Cortex of kidney (tissue), 1 donor: ENCODE measurements around the gene TMEM132D.
"Not testable (repeated sequence)": the region's sequence is repeated elsewhere in the genome, so short reads cannot be mapped to it uniquely, and the experiment has no call there.

ENCODE experiments used
- DNase-seq: peaks from one replicate; lab custom pipeline; 2025; lab: John Stamatoyannopoulos, UW

TMEM132D gene

DNA sequence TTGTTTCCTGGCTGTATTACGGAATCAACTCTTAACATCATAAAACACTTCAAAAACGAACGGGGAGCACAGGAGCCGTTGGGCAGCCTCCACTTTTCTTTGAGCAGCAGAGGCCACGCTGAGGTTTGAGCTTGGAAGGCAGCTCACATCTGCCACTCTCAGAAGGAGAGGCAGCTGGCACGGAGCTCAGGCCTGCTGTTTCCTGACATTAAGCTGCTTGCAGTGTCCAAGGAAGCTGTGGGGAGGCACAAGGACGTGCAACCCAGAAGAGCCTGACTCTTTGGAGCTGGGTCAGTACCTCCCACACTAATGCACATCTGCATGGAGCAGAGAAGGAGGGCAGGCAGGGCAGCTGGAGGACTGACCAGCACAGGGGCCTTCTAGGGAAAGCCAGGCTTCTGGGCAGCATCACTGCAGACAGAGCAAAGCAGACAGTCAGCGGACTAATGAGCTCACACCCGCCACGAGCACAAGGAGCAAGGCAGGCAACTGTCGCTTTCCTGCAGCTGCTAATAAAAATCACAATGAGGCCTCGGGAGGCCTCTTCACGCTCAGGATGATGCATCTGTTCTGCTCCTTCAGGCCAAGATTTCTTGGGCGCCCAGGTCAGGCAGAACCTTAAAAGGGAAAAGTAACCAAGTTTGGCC, 839.5 kb downstream of the TMEM132D start:
- no peak for DNase-seq

DNA sequence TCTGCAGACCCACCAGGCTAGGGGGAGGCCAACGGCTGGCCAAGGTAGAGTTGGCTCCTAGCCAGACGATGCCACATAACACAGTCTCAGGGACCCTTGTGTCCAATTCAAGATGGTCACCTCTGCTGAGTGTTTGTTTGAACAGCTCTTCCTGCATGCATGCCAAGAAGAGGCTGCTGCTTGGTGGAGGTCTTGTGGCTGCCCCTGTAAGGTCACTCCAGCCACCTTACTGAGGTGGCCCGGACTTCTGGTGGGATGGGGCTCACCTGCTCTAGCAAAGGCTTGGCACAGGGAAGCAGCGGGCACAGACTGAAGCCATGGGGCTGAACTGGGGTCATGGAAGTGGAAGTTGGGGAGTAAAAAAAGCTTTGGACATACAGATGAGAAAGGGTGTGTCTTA, 840.2 kb downstream of the TMEM132D start:
- no peak for DNase-seq

DNA sequence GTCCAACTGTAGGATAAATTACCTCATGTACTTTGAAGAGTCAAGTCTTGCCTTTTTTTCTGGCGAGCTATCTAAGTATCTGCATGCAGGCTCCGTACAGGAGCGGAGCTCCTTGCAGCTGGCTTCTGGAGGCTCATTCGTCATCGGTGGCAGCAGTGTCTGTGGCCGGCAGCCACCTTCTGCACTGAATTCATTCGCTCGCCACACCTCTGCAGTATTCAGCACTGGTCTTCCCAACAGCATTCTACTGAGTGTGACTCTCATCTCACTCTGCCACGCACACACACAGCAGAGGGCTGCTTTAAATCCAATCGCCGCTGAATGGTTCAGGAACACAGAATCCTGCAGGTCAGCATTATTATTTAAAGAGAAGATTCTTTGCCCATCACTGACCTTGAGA, 850.6 kb downstream of the TMEM132D start:
- DNase-seq, result no peak

DNA sequence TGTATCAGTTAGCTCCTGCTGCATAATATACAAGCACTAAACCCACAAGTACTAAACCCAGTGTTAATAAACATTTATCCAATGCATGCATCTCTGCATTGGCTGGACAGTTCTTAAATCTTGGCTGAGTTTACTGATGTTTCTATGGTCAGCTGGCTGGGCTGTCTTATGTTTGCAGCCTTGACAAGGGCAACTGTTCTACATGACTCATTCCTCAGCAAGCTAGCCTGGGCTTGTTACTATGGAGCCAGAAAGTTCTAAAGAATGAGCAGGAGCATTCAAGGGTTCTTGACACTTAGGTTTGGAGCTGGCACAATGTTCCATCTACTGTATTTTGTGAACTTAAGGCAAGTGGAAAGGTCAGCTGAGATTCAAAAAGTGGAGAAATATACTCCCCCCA, 851.5 kb downstream of the TMEM132D start:
- DNase-seq, result no peak

DNA sequence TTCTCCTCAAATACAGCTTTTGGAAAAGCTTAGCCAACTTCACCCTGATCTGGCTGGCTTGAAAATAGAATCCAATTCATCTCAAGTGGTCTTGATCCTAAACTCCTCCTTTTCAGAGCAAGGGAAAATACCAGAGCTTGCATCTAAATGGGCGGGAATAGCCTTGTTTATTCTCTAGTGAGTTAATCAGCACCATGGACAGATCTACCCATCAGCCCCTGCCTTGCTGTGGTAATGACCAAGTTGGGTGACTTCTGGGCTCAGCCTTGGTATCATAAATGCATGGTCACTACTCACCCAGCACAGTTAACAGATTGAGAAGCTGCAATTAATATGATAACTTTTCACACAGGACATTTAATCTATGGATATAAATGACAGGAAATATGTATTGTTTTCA, 853.9 kb downstream of the TMEM132D start:
- DNase-seq, result no peak

DNA sequence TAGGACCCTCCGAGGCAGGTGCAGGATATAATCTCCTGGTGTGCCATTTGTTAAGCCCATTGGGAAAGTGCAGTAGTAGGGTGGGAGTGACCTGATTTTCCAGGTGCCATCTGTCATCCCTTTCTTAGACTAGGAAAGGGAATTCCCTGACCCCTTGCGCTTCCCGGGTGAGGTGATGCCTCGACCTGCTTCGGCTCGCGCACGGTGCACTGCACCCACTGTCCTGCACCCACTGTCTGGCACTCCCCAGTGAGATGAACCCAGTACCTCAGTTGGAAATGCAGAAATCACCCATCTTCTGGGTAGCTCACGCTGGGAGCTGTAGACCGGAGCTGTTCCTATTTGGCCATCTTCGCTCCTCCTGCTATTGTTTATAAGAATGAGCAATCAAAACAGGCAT, 860.5 kb downstream of the TMEM132D start:
- not testable (repeated sequence) for DNase-seq

DNA sequence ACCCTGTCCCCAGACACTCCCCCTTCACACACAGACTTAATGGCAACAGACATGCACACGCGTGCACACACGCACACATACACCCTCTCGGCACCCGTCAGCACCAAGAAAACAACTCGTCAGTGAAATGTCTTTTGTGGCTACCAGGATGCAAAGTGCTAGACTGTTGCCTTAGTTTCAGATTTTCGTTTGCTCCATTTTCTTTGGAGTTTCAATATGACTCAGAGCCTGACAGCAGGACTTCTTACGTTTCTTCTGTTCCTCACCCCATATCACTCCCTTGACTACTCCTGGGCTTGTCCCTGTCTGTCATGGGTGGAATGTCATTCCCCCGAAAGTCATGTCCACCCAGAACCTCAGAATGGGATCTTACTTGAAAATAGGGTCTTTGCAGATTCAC, 867.7 kb downstream of the TMEM132D start:
- no peak for DNase-seq

DNA sequence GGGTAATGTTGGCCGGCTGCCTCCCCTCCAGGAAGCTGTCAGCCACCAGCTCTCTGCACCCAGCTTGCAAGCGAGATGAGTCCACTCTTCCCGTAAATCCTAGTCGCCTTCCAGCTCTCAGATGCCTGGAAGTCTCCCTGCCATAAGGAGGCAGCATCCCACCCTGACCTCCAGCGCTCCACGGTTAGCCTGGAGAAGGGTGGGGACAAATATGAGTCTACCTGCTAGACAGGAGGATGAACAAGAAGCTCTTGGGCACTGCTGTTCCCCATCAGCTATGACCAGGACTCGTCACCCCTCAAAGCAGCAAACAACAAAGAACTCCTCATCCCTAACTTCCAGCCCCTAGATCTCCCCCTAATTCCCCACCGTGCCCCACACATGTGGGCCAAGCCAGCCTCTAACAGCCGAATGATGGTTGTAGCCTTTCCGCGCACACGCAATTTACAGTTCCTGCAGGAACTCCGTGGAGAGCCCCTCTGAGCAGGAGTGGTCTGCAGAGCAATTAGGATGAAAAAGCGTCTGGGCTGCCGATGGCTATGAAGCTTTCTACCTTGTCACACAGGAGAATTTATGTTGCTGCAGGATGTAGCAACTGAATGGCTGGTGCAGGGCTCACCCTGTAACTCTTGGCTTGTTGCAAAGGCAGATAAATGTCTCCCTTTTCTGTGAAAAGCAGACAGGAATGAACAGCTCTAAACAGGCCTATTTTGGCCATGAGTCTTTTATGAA, 869.1 kb downstream of the TMEM132D start:
- DNase-seq, result no peak

DNA sequence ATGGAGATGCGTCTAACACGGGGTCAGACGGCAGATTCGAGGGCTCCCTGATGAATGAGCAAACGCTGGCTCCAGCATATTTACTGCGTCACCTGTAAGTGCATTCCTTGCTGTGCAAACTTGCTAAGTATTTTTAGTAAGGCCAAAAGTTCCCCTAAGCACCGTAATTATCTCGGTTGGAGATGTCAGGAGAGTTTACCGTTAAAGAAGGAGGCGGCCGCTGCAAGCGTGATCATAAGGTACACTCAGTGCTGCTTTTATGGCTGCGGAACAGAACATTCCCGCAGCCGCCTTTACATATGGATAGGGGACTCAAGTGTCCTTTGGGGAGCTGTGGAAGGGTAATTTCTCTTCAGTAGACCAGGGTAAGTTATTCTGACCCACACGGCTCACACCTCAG, 875.0 kb downstream of the TMEM132D start:
- no peak for DNase-seq

DNA sequence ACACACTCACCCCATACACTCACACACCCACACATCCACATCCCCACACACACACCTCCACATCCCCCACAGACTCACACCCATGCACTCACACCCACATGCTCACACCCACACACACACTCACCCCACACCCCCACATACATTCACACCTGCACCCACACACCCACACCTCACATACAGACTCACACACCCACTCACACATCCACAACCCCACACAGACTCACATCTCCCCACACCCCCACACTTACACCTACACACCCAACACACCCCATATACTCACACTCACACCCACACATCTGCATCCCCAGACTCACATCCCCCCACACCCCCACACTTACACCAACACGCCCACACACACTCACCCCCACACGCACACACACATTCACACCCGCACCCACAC, 878.8 kb downstream of the TMEM132D start:
- no peak for DNase-seq
